ENCODE results near the gene RAB29. TPM values are rescaled to one million over a fixed set of nuclear protein-coding genes. Genes with fewer than 3 reads are reported as not detected.
"Not testable (repeated sequence)": the region's sequence is repeated elsewhere in the genome, so short reads cannot be mapped to it uniquely, and the experiment has no call there.

The RAB29 gene
- total RNA-seq, 1 donor, result 37.6 TPM

DNA sequence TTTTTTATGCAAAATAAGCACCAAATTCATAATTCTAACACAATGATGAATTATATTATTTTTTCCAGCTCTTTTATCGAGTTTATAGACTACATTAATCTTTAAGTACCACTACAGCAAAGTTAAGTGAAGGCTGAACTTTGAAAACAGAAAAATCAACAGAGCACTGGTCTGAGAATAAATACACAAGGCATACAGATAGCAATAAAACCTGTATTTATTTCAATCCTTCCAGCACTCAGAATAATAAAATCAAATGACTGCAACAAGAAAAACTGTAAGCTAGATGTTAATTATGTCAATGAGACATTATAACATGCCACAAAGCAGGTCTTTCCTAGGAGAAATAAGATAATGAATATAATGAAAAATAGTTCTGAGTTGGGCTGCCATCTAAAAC lies 49.8 kb downstream of the RAB29 start:
- H3K27ac ChIP-seq (ENCODE audit: low read depth, low read length), result no peak overlapping the region
- H3K27me3 ChIP-seq (ENCODE audit: insufficient read depth, low read length), result no peaks in the 10 kb centered on the region
- DNase-seq (ENCODE audit: insufficient read length, low spot score, missing footprints), result no peak
- TF ChIP-seq, protein P1, sequence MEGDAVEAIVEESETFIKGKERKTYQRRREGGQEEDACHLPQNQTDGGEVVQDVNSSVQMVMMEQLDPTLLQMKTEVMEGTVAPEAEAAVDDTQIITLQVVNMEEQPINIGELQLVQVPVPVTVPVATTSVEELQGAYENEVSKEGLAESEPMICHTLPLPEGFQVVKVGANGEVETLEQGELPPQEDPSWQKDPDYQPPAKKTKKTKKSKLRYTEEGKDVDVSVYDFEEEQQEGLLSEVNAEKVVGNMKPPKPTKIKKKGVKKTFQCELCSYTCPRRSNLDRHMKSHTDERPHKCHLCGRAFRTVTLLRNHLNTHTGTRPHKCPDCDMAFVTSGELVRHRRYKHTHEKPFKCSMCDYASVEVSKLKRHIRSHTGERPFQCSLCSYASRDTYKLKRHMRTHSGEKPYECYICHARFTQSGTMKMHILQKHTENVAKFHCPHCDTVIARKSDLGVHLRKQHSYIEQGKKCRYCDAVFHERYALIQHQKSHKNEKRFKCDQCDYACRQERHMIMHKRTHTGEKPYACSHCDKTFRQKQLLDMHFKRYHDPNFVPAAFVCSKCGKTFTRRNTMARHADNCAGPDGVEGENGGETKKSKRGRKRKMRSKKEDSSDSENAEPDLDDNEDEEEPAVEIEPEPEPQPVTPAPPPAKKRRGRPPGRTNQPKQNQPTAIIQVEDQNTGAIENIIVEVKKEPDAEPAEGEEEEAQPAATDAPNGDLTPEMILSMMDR (IDR thresholded peaks at IDR 0.05; ENCODE audit: extremely low read depth, low read depth, low read length), result no peak
- H3K9me3 ChIP-seq (ENCODE audit: low read depth, low read length), result no peaks in the 10 kb centered on the region
- peaks cover 54% of the 10 kb centered on the region for H3K36me3 ChIP-seq (ENCODE audit: insufficient read depth, low read length)
- H4K20me1 ChIP-seq (ENCODE audit: insufficient read depth, low read length), result peaks cover under 1% of the 10 kb centered on the region
- H3K4me2 ChIP-seq (ENCODE audit: insufficient read depth, low read length), result no peak overlapping the region
- peaks cover 77% of the 10 kb centered on the region for H3K79me2 ChIP-seq (ENCODE audit: insufficient read depth, low read length)
- no peak overlapping the region for H2AFZ ChIP-seq (ENCODE audit: low read length)
- peaks cover 2% of the 10 kb centered on the region for H3K4me1 ChIP-seq (ENCODE audit: insufficient read depth, low read length)
- no peak overlapping the region for H3K4me3 ChIP-seq (ENCODE audit: insufficient read depth, low read length)

GRCh38 chr1:205720740-205721139 lies 54.5 kb downstream of the RAB29 start:
- not testable (repeated sequence) for DNase-seq (ENCODE audit: insufficient read length, low spot score, missing footprints); H3K4me3 ChIP-seq (ENCODE audit: insufficient read depth, low read length); H3K9me3 ChIP-seq (ENCODE audit: low read depth, low read length); H3K4me1 ChIP-seq (ENCODE audit: insufficient read depth, low read length); H3K27me3 ChIP-seq (ENCODE audit: insufficient read depth, low read length); H3K4me2 ChIP-seq (ENCODE audit: insufficient read depth, low read length); H3K27ac ChIP-seq (ENCODE audit: low read depth, low read length); H4K20me1 ChIP-seq (ENCODE audit: insufficient read depth, low read length); H2AFZ ChIP-seq (ENCODE audit: low read length)
- Histone ChIP-seq H3K79me2 (ENCODE audit: insufficient read depth, low read length) (peaks cover 32% of the 10 kb centered on the region), H3K36me3 (ENCODE audit: insufficient read depth, low read length) (peaks cover 74% of the 10 kb centered on the region)

- DNase-seq (ENCODE audit: insufficient read length, low spot score, missing footprints), result no peak
- no peak overlapping the region for H3K27ac ChIP-seq (ENCODE audit: low read depth, low read length)
- H3K4me1 ChIP-seq (ENCODE audit: insufficient read depth, low read length), result no peaks in the 10 kb centered on the region
- no peaks in the 10 kb centered on the region for H3K9me3 ChIP-seq (ENCODE audit: low read depth, low read length)
- peaks cover 78% of the 10 kb centered on the region for H3K36me3 ChIP-seq (ENCODE audit: insufficient read depth, low read length)
- H3K4me2 ChIP-seq (ENCODE audit: insufficient read depth, low read length), result no peak overlapping the region
- H3K27me3 ChIP-seq (ENCODE audit: insufficient read depth, low read length), result no peaks in the 10 kb centered on the region
- H4K20me1 ChIP-seq (ENCODE audit: insufficient read depth, low read length), result peaks cover 2% of the 10 kb centered on the region
- TF ChIP-seq, protein P1 (IDR thresholded peaks at IDR 0.05; ENCODE audit: extremely low read depth, low read depth, low read length), result no peak
- peaks cover 22% of the 10 kb centered on the region for H3K79me2 ChIP-seq (ENCODE audit: insufficient read depth, low read length)
- no peak overlapping the region for H2AFZ ChIP-seq (ENCODE audit: low read length)
- no peak overlapping the region for H3K4me3 ChIP-seq (ENCODE audit: insufficient read depth, low read length)
These were observed 55.5 kb downstream of the RAB29 start for GRCh38 chr1:205719762-205720161.

DNA sequence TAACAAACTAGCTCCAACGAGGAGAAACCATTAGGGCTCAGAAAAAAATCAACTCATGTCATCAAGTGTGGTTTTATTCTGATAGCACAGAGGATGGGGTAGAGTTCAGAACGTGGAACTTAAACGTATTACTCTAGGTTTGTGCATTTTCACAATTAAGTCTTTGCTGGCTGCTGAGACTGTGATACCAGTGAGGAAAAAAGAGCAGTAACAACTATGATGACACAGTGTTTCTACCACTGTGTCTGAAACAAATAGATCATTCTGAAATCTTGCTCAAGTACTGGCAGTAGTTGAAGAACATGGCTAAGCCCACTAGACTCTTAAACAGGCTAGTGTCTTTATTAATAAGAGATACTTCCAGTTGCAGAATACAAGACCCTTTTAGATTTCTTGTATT lies 56.3 kb downstream of the RAB29 start:
- peaks cover 2% of the 10 kb centered on the region for H4K20me1 ChIP-seq (ENCODE audit: insufficient read depth, low read length)
- H3K9me3 ChIP-seq (ENCODE audit: low read depth, low read length), result no peaks in the 10 kb centered on the region
- no peak overlapping the region for H2AFZ ChIP-seq (ENCODE audit: low read length)
- H3K79me2 ChIP-seq (ENCODE audit: insufficient read depth, low read length), result peaks cover 14% of the 10 kb centered on the region
- H3K4me1 ChIP-seq (ENCODE audit: insufficient read depth, low read length), result no peaks in the 10 kb centered on the region
- H3K4me3 ChIP-seq (ENCODE audit: insufficient read depth, low read length), result no peak overlapping the region
- peaks cover 73% of the 10 kb centered on the region for H3K36me3 ChIP-seq (ENCODE audit: insufficient read depth, low read length)
- no peak overlapping the region for H3K4me2 ChIP-seq (ENCODE audit: insufficient read depth, low read length)
- TF ChIP-seq, protein P1 (IDR thresholded peaks at IDR 0.05; ENCODE audit: extremely low read depth, low read depth, low read length), result no peak
- H3K27ac ChIP-seq (ENCODE audit: low read depth, low read length), result no peak overlapping the region
- no peak for DNase-seq (ENCODE audit: insufficient read length, low spot score, missing footprints)
- H3K27me3 ChIP-seq (ENCODE audit: insufficient read depth, low read length), result no peaks in the 10 kb centered on the region

Small RNAs within 50 kb of the gene (small RNA-seq; reads per million reads assigned to genes)
- not detected for gene RF00139

Other genes with a start within 250 kb of the RAB29 start
- gene ELK4, start 143.5 kb downstream of the RAB29 start, total RNA-seq, result 27.1 and 30.4 TPM in 2 replicates
- 1.1 and 1.5 TPM in 2 replicates for gene SLC45A3, start 95.0 kb downstream of the RAB29 start, total RNA-seq
- gene NUCKS1, start 25.3 kb downstream of the RAB29 start, total RNA-seq, result 132 and 140 TPM in 2 replicates
- gene SLC41A1, start 37.7 kb upstream of the RAB29 start, total RNA-seq, result 28.0 and 29.3 TPM in 2 replicates
- 0.29 TPM in 1 of 2 replicates, not detected in the other for gene PM20D1, start 74.7 kb upstream of the RAB29 start, total RNA-seq
- gene SLC26A9, start 168.0 kb upstream of the RAB29 start, total RNA-seq, result not detected in 2 replicates
- gene RAB7B, start 227.9 kb upstream of the RAB29 start, total RNA-seq, result 7.6 and 7.7 TPM in 2 replicates
- not detected in 2 replicates for gene CTSE, start 248.4 kb upstream of the RAB29 start, total RNA-seq

Measured in osteoblast (primary cell).